HG03066 (cell line): Measurements from ENCODE around the gene FLT4.
"Not testable (repeated sequence)": the region's sequence is repeated elsewhere in the genome, so short reads cannot be mapped to it uniquely, and the experiment has no call there.

ENCODE experiments used
- ATAC-seq: cut with Tn5 transposase; IDR thresholded peaks from one replicate; pipeline ENCODE4 v1.9.1; 2021; ENCODE audit warnings: low read depth; ENCODE audit not compliant: unreplicated experiment

FLT4 gene

GRCh38 chr5:180649297-180650039 is at the start of gene FLT4:
FLT4 (minus strand) TSS chr5:180649600; CDS start chr5:180649545, 55 bp downstream.
- no peak for ATAC-seq

DNA sequence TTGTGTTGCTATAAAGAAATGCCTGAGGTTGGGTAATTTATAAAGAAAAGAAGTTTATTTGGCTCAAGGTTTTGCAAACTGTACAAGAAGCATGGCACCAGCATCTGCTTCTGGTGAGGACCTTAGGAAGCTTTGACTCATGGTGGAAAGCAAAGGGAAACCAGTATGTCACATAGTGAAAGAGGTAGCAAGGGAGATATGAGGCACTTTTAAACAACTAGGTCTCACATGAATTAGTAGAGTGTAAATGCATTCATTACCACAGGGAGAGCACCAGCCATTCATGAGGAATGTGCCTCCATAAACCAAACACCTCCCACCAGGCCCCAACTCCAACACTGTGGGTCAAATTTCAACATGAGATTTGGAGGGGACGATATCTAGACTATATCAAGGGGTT is 49.6 kb upstream of the FLT4 start:
- no peak for ATAC-seq

DNA sequence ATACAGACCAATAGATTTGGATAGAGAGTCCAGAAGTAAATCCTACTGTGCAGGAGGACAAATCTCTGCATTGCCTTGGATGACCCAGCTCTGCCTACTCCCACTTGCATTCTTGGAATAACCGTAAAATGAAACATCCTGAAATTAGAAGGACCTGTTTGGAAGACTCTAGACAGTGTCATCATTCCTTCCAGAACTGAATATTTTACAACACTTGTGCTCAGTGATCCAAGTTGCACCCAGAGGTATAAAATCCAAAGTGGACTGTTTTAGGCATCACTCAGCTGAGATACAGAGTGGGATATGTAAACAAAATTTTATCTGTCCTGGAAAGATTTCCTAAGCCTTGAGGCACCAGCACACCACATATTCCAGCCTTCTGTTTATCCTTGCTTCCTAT is 46.7 kb upstream of the FLT4 start:
- no peak for ATAC-seq

GRCh38 chr5:180692429-180692828 is 43.0 kb upstream of the FLT4 start:
- no peak for ATAC-seq

GRCh38 chr5:180691046-180691445 is 41.6 kb upstream of the FLT4 start:
- no peak for ATAC-seq

DNA sequence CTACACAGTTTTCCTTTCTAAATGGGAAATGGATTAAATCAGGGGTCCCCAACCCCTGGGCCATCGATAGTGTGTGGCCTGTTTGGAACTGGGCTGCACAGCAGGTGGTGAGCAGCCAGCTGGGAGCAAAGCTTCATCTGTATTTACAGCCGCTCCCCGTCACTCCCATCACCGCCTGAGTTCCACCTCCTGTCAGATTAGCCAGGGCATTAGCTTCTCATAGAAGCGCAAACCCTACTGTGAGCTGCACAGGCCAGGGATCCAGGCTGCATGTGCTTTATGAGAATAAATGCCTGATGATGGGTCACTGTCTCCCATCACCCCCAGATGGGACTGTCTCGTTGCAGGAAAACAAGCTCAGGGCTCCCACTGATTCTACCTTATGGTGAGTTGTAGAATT is 41.2 kb upstream of the FLT4 start:
- no peak for ATAC-seq

- ATAC-seq: no peak
These were observed 40.4 kb upstream of the FLT4 start for GRCh38 chr5:180689775-180690174.

- no peak for ATAC-seq
These were observed 39.8 kb upstream of the FLT4 start for GRCh38 chr5:180689071-180689694.

DNA sequence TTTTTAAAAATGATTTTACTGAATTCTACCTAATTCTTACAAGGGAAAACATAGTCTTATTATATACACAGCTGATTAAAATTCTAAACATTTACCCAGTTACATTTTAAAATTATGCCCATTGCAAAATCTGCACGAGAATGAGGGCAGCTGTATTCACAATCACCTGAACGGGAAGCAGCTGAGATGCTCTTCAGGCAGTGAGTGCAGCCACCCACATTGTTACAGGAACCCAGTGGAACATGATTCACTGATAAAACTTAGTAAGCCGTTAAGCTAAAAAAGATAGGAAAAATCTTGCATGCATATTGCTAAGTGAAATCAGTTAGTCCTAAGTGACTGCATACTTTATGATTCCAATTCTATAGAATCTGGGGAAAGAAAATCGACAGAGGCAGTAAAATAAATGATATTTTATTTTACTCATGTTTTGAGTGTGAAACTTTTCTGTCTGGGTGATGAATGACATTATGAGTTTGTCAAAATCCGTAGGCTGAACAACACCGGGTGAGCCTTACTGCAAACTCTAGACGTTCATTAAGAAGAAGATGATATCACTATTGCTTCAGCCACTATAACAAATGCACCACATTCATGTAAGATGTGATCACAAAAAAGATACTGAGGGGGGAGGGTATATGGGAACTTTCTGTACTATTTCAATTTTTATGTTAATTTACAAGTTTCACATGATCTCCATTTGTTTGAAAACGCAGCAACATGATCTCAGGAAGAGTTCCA is 39.1 kb upstream of the FLT4 start:
- ATAC-seq: no peak

GRCh38 chr5:180686799-180687198 is 37.4 kb upstream of the FLT4 start:
- ATAC-seq: not testable (repeated sequence)

- no peak for ATAC-seq
These were observed 35.3 kb upstream of the FLT4 start for GRCh38 chr5:180684623-180685161.

DNA sequence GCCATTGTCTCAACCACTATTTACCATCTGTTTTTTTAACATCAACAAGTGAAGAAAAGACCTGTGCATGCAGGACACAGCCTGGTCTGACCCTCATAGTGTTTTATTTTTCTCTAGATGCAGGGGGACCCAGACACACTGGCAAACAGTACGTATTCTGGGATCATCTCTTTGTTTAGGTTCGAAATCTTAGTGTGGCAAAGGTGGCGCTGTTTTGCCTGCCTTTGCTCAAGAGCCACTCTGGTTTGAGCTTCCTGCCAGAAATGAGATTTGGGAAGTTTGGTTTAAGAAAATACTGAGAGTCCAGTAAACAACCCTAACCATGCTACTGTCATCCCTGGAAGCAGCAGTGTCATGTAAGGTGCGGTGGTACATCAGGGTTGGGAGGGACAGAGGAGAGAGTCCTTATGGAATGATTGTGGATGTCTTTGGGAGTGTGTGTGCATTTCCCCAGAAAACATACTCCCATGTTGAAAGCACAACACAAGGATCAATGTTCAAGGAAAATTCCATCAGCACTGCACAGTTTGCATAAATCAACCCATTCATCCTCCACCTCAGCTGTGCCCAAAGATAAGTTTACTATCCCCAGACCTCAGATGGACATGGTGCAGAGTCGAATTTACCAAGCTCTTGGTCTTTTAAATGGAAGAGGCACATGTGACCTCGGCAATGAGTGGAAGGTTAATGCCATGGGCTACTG is 34.0 kb upstream of the FLT4 start:
- no peak for ATAC-seq

DNA sequence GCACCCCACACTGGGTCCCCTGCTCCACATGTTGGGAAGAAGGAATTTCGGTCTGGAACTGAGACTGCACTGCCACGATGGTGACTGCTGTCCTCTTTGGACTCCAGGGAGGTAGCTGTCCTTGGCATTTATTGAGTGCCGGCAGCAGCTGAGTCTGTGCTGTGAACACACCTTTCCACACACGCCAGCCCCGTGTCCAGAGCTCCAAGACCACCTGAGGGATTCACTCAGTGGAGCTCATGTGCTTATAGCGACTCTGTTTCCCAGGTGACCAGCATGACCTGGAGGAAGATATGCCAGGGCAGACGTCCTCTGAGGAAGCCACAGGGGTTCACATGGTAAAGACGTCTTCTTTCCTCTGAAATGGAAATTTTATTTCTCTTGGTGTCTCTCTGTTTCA is 33.2 kb upstream of the FLT4 start:
- ATAC-seq: no peak

DNA sequence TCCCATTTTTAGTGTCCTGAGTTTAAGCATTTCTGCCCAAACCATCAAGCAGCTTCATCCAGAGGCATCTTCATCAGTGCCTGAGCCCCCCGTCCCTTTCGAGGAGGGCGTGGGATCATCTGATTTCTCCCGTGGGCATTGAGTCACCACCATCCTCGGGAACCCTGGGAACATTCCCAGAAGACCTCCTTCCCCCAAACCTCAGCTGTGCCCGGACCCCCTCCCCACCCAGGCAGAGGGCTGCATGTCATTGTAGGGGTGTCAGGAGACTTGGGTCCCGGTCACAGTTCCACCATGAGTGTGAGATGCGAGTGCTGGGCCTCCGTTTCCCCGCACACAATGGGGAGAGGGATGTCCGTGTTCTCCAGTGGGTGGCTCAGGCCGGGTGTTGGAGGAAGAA is 32.6 kb upstream of the FLT4 start:
- not testable (repeated sequence) for ATAC-seq

DNA sequence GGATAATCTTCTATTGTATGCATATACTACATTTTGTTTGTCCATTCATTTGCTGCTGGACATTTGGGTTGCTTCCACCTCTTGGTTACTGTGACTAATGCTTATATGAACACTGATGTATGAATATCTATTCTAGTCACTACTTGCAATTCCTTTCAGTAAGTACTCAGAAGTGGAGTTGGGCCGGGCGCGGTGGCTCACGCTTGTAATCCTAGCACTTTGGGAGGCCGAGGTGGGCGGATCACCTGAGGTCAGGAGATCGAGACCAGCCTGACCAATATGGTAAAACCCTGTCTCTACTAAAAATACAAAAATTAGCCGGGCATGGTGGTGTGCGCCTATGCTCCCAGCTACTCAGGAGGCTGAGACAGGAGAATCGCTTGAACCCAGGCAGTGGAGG is 28.9 kb upstream of the FLT4 start:
- not testable (repeated sequence) for ATAC-seq

GRCh38 chr5:180675036-180675635 is 25.7 kb upstream of the FLT4 start:
- no peak for ATAC-seq

GRCh38 chr5:180674090-180674475 is 24.7 kb upstream of the FLT4 start:
- ATAC-seq: not testable (repeated sequence)

DNA sequence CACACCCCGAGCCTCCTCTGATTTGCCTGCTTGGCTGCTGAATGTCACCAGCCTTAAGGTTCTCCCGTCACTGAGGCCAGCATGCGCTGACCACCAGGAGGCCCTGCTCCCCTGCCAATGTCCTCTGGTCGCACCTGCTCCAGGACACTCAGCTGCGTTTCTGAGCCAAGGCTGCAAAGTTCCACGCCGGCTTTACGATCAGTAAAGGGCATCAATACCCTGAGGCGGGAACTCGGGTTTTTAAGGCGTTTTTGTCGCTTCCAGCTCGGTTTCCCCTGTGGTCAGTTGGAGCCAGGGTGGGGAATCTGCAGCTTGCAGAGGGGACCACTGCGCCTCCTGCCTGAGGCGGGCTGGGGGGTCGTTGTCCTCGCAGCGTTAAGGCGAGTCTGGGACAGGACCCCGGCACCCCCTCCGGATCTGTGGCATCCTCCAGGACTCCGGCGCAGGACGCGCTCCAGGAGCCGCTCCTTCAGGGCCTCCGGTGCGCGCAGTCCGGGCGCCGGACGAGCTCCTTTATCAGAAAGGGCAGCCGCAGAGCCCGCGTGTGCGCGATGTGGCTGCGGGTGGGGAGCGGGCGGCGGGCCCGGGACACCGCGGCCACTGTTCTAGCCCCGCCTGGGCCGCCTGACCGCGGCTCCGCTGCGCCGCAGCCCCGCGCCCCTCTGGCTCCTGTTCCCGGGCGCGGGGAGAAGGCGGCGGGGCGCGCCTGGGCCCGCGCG is 24.1 kb upstream of the FLT4 start:
- no peak for ATAC-seq

GRCh38 chr5:180671958-180672524 is 22.6 kb upstream of the FLT4 start:
- ATAC-seq: not testable (repeated sequence)
